PC-3 (cell line): ENCODE data around the gene YKT6. TPM values are rescaled to one million over a fixed set of nuclear protein-coding genes. Genes with fewer than 3 reads are reported as not detected.

Experiments
- ATAC-seq: fragments of 200-7000 bp; cut with Tn5 transposase; 2 replicates; pipeline ENCODE4 v1.9.1; 2020; ENCODE audit warnings: mild to moderate bottlenecking, moderate library complexity
- BruUV-seq: library from RNA; stranded (reverse); fragments of 400-500 nt; replicated peaks from 2 replicates; lab custom pipeline; 2021; lab: Mats Ljungman, UMichigan
- CTCF ChIA-PET: fragments of 300-600 bp; sonication (Branson Sonifier 250); formaldehyde crosslinking; loops from one replicate; lab custom pipeline; 2022; ENCODE audit warnings: antibody characterized with exemption; lab: Charles Lee
- POLR2A ChIA-PET: fragments of 300-600 bp; sonication (Branson Sonifier 250); formaldehyde crosslinking; loops from one replicate; lab custom pipeline; 2022; ENCODE audit warnings: antibody characterized with exemption; ENCODE audit not compliant: unreplicated experiment; lab: Charles Lee
- DNase-seq: peaks from one replicate; pipeline ENCODE4 v3.0.0-alpha.2; 2015
- H2AFZ ChIP-seq: fragments of 300-600 bp; sonication (generic); 2 replicates; pipeline ENCODE4 v1.6.0; 2016; ENCODE audit warnings: antibody characterized with exemption, low read length
- H3F3A ChIP-seq: fragments of 300-600 bp; sonication (generic); one replicate; pipeline ENCODE4 v1.6.0; 2017; ENCODE audit warnings: antibody characterized with exemption, low read length, control low read depth, mild to moderate bottlenecking; ENCODE audit not compliant: unreplicated experiment
- H3K27ac ChIP-seq: fragments of 300-600 bp; sonication (generic); 2 replicates; pipeline ENCODE4 v1.5.1; 2016; ENCODE audit warnings: mild to moderate bottlenecking, low read length
- H3K27me3 ChIP-seq: fragments of 300-600 bp; sonication (generic); 2 replicates; pipeline ENCODE4 v1.6.1; 2016; ENCODE audit warnings: low read length, mixed read lengths
- H3K36me3 ChIP-seq: fragments of 300-600 bp; sonication (generic); 2 replicates; pipeline ENCODE4 v1.6.1; 2016; ENCODE audit warnings: low read depth, mixed run types, low read length, mixed read lengths
- H3K4me1 ChIP-seq: fragments of 300-600 bp; sonication (generic); 2 replicates; pipeline ENCODE4 v1.5.1; 2016; ENCODE audit warnings: low read length; ENCODE audit not compliant: insufficient read depth
- H3K4me2 ChIP-seq: fragments of 300-600 bp; sonication (generic); 2 replicates; pipeline ENCODE4 v1.6.0; 2016; ENCODE audit warnings: low read length
- H3K4me3 ChIP-seq: fragments of 300-600 bp; sonication (generic); 2 replicates; pipeline ENCODE4 v1.5.1; 2016; ENCODE audit warnings: mild to moderate bottlenecking, low read length, mixed read lengths
- H3K79me2 ChIP-seq: fragments of 300-600 bp; sonication (generic); 2 replicates; pipeline ENCODE4 v1.6.1; 2017; ENCODE audit warnings: low read length, mixed read lengths
- H3K9ac ChIP-seq: fragments of 300-600 bp; sonication (generic); 2 replicates; pipeline ENCODE4 v1.6.0; 2016; ENCODE audit warnings: mild to moderate bottlenecking, low read length
- H3K9me2 ChIP-seq: fragments of 300-600 bp; sonication (generic); replicated peaks from 2 replicates; pipeline ENCODE4 v1.6.1; 2016; ENCODE audit warnings: mixed run types, low read length, mixed read lengths
- H3K9me3 ChIP-seq: fragments of 300-600 bp; sonication (generic); 2 replicates; pipeline ENCODE4 v1.6.1; 2016; ENCODE audit warnings: low read length, mixed read lengths
- H4K20me1 ChIP-seq: fragments of 300-600 bp; sonication (generic); 2 replicates; pipeline ENCODE4 v1.6.1; 2016; ENCODE audit warnings: low read length, mixed read lengths
- EZH2 ChIP-seq: fragments of 300-600 bp; sonication (generic); IDR thresholded peaks from one replicate; pipeline ENCODE4 v1.6.1; 2017; ENCODE audit warnings: antibody characterized with exemption, mild to moderate bottlenecking, low read length; ENCODE audit not compliant: unreplicated experiment
- EZH2phosphoT487 ChIP-seq: fragments of 300-600 bp; sonication (generic); IDR thresholded peaks from 2 replicates; pipeline ENCODE4 v1.6.1; 2018; ENCODE audit warnings: mild to moderate bottlenecking, antibody characterized with exemption, low read length, borderline replicate concordance
- intact Hi-C: fragments of 100-400 bp; cut with micrococcal nuclease; formaldehyde crosslinking; loops from 2 replicates; pipeline ENCODE4 v1.9.0; 2023
- total RNA-seq: library from RNA; depleted of rRNA; stranded (reverse); fragments of >200 nt; gene quantifications from 2 replicates; pipeline ENCODE4 v1.2.3, GENCODE V29; 2014; rRNA removed
- TF ChIP-seq, protein P1 (sequence below): fragments of 300-600 bp; sonication (generic); conservative IDR thresholded peaks from 2 replicates; pipeline ENCODE4 v1.5.1; 2017; ENCODE audit warnings: antibody characterized with exemption, low read depth, mild to moderate bottlenecking, low read length

YKT6 gene
- total RNA-seq, 1 experiment from 2014 or later: 133 TPM

DNA sequence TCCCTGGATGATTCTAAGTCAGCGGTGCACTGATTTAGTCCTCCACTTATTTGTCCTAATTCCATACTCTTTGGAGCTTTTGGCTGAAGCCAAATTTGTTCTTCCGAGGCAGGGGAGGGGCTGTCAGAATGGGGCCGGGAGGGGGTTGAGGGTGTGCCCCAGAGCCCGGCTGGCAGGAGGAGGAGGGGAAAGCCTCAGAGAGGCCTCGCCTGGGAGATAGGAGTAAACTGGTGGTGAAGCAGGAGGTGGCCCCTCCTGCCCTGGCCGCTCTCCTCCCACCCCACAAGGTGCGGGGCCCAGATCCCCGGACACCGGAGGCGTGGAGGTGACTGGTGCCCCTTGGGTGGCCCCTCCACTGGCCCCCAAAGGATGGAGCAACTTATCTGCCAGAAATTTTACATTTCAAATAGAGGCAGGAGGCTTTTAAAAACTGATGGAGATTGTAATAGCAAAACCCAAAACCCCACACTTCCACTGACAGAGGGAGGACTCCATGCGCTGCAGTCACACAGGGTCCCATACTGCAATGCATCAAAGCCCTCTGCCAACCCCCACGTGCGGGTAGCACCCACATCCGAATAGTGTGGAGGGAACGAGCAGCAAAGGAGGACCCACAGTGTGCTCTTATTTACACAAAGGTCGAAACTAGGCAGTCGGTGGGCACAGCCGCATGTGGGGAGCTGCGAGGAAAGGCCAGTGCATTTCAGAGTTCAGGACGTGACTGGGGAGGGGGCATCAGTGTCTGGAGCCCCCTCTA is 62.7 kb downstream of the YKT6 start:
- Histone ChIP-seq H3K79me2 (no peaks in the 10 kb centered on the region), H3K4me1 (peaks cover 33% of the 10 kb centered on the region), H3K4me2 (peak overlapping the region; percentile 66), H3F3A (no peaks in the 10 kb centered on the region), H3K9ac (no peak overlapping the region), H3K36me3 (no peaks in the 10 kb centered on the region), H3K9me3 (no peaks in the 10 kb centered on the region), H2AFZ (no peak overlapping the region), H3K4me3 (no peak overlapping the region; the same call in 1 of the 2 replicates), H3K9me2 (no peaks in the 10 kb centered on the region), H3K27ac (peak overlapping the region; percentile 62), H4K20me1 (no peaks in the 10 kb centered on the region), H3K27me3 (no peaks in the 10 kb centered on the region)
- ChIA-PET CTCF (no interaction called here), POLR2A (interaction anchor here (0.6 kb wide), 1 partner anchor 15 kb away, joined by 4 read pairs; no protein-coding TSS in a partner anchor)
- no peak for DNase-seq
- ATAC-seq: no peak
- no peak for TF ChIP-seq EZH2phosphoT487
- TF ChIP-seq, protein P1, sequence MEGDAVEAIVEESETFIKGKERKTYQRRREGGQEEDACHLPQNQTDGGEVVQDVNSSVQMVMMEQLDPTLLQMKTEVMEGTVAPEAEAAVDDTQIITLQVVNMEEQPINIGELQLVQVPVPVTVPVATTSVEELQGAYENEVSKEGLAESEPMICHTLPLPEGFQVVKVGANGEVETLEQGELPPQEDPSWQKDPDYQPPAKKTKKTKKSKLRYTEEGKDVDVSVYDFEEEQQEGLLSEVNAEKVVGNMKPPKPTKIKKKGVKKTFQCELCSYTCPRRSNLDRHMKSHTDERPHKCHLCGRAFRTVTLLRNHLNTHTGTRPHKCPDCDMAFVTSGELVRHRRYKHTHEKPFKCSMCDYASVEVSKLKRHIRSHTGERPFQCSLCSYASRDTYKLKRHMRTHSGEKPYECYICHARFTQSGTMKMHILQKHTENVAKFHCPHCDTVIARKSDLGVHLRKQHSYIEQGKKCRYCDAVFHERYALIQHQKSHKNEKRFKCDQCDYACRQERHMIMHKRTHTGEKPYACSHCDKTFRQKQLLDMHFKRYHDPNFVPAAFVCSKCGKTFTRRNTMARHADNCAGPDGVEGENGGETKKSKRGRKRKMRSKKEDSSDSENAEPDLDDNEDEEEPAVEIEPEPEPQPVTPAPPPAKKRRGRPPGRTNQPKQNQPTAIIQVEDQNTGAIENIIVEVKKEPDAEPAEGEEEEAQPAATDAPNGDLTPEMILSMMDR: no peak
- no peak for TF ChIP-seq EZH2
- intact Hi-C loops: no loop called here
- TSS peak; percentile 40 for BruUV-seq

Other genes starting within 250 kb of the YKT6 start
- gene SPDYE1, start 203.1 kb upstream of the YKT6 start, total RNA-seq: not detected in 2 replicates
- 108 and 152 TPM in 2 replicates for gene DBNL, start 156.3 kb upstream of the YKT6 start, total RNA-seq
- 0.35 and 0.95 TPM in 2 replicates for gene PGAM2, start 135.4 kb upstream of the YKT6 start, total RNA-seq
- 19.6 and 21.2 TPM in 2 replicates for gene POLM, start 118.4 kb upstream of the YKT6 start, total RNA-seq
- gene AEBP1, start 96.6 kb upstream of the YKT6 start, total RNA-seq: not detected in 2 replicates
- gene POLD2, start 77.4 kb upstream of the YKT6 start, total RNA-seq: 224 and 225 TPM in 2 replicates
- not detected in 2 replicates for gene MYL7, start 59.6 kb upstream of the YKT6 start, total RNA-seq
- not detected in 2 replicates for gene GCK, start 11.5 kb upstream of the YKT6 start, total RNA-seq
- 0.69 and 1.2 TPM in 2 replicates for gene CAMK2B, start 124.6 kb downstream of the YKT6 start, total RNA-seq